Endothelial cell of umbilical vein (primary cell): ENCODE measurements around the gene DPY30. TPM values are rescaled to one million over a fixed set of nuclear protein-coding genes. Genes with fewer than 3 reads are reported as not detected.
A peak's percentile ranks its signal among the peaks of the same experiment; 100 is the strongest.

Experiments used
- BruUV-seq: library from RNA; stranded (reverse); fragments of 400-500 nt; replicated peaks from 2 replicates; lab custom pipeline; 2021; lab: Mats Ljungman, UMichigan
- CTCF ChIA-PET: fragments of 300-600, 350-600 bp; sonication (Branson Sonifier 250); formaldehyde crosslinking; loops from one replicate; lab custom pipeline; 2021; ENCODE audit warnings: antibody characterized with exemption, inconsistent platforms; lab: Charles Lee
- POLR2A ChIA-PET: fragments of 300-600, 350-600 bp; sonication (Branson Sonifier 250); formaldehyde crosslinking; loops from one replicate; lab custom pipeline; 2021; ENCODE audit warnings: antibody characterized with exemption, inconsistent platforms; lab: Charles Lee
- DNase-seq: peaks from one replicate; pipeline ENCODE4 v3.0.0-alpha.2; 2011; ENCODE audit warnings: low read depth, low spot score
- FAIRE-seq: peaks from 2 replicates; lab custom pipeline; 2011; peaks lifted over from hg19 to GRCh38; lab: Jason Lieb, UNC
- H2AFZ ChIP-seq: 2 replicates; pipeline ENCODE4 v1.6.0; 2012; ENCODE audit warnings: low read depth, low read length, control low read depth, inconsistent platforms
- H3K27ac ChIP-seq: 2 replicates; pipeline ENCODE4 v1.5.1; 2011; ENCODE audit warnings: low read depth, mild to moderate bottlenecking, control low read depth, low read length, moderate library complexity; ENCODE audit not compliant: insufficient read depth
- H3K27me3 ChIP-seq, 2 experiments: 2 replicates each; pipeline versions ENCODE4 v1.6.0 to v1.6.1; 2011; ENCODE audit warnings: low read length in 2 of 2, mixed read lengths in 1 of 2; ENCODE audit not compliant: control insufficient read depth in 2 of 2, insufficient read depth in 2 of 2
- H3K36me3 ChIP-seq, 2 experiments: 2 replicates in 1 of 2; 3 replicates in 1 of 2; pipeline ENCODE4 v1.5.1; 2011; ENCODE audit warnings: low read length in 2 of 2, mild to moderate bottlenecking in 1 of 2, moderate library complexity in 1 of 2; ENCODE audit not compliant: control insufficient read depth in 2 of 2, insufficient read depth in 2 of 2; ENCODE audit errors: extremely low read depth in 1 of 2
- H3K4me1 ChIP-seq: 3 replicates; pipeline ENCODE4 v1.5.1; 2011; ENCODE audit warnings: mild to moderate bottlenecking, low read length; ENCODE audit not compliant: control insufficient read depth, insufficient read depth; ENCODE audit errors: extremely low read depth
- H3K4me2 ChIP-seq: 2 replicates; pipeline ENCODE4 v1.6.1; 2011; ENCODE audit warnings: low read length, control low read depth, mixed read lengths; ENCODE audit not compliant: insufficient read depth
- H3K4me3 ChIP-seq, 3 experiments: fragments of 200-600 bp in 1 of 3; sonication (generic), shearing (Covaris generic) in 1 of 3; replicated peaks in 1 of 3; 2 replicates each; pipeline ENCODE4 v1.5.1; 2011 to 2016; ENCODE audit warnings: control low read depth in 3 of 3, low read length in 3 of 3, mild to moderate bottlenecking in 2 of 3, inconsistent platforms in 1 of 3, low read depth in 1 of 3, moderate library complexity in 1 of 3; ENCODE audit not compliant: insufficient read depth in 1 of 3
- H3K79me2 ChIP-seq: 2 replicates; pipeline ENCODE4 v1.6.0; 2012; ENCODE audit warnings: low read length, inconsistent platforms; ENCODE audit not compliant: control insufficient read depth, insufficient read depth
- H3K9ac ChIP-seq: replicated peaks from 2 replicates; pipeline ENCODE3; 2011; ENCODE audit warnings: low read length, control low read depth; ENCODE audit not compliant: insufficient read depth; ENCODE audit errors: extremely low read depth
- H3K9me1 ChIP-seq: replicated peaks from 3 replicates; pipeline ENCODE4 v1.6.0; 2011; ENCODE audit warnings: mild to moderate bottlenecking, low read length; ENCODE audit not compliant: control insufficient read depth, insufficient read depth; ENCODE audit errors: extremely low read depth
- H3K9me3 ChIP-seq: replicated peaks from 2 replicates; pipeline ENCODE4 v1.5.1; 2012; ENCODE audit warnings: low read length, inconsistent platforms; ENCODE audit not compliant: control insufficient read depth, insufficient read depth
- H4K20me1 ChIP-seq: replicated peaks from 2 replicates; pipeline ENCODE3; 2011; ENCODE audit warnings: mild to moderate bottlenecking, low read length; ENCODE audit not compliant: control insufficient read depth, insufficient read depth; ENCODE audit errors: extremely low read depth
- CTCF ChIP-seq, 2 donors: IDR thresholded peaks; 1 replicate in 1 of 2; 2 replicates in 1 of 2; pipeline ENCODE4 v1.5.1; 2011; ENCODE audit warnings: low read length in 2 of 2, mild to moderate bottlenecking in 2 of 2, moderate library complexity in 2 of 2, control low read depth in 1 of 2, inconsistent platforms in 1 of 2, low read depth in 1 of 2; ENCODE audit not compliant: insufficient read depth in 1 of 2; ENCODE audit errors: extremely low read depth in 1 of 2
- EZH2 ChIP-seq: IDR thresholded peaks from 2 replicates; pipeline ENCODE4 v1.6.1; 2012; ENCODE audit warnings: borderline replicate concordance, low read depth, mild to moderate bottlenecking, moderate library complexity, low read length, inconsistent platforms; ENCODE audit not compliant: severe bottlenecking
- FOS ChIP-seq: IDR thresholded peaks from 2 replicates; pipeline ENCODE4 v1.6.1; 2011; ENCODE audit warnings: mild to moderate bottlenecking, low read length, moderate library complexity, borderline replicate concordance; ENCODE audit not compliant: insufficient read depth
- GATA2 ChIP-seq: IDR thresholded peaks from 2 replicates; pipeline ENCODE4 v1.7.0; 2011; ENCODE audit warnings: low read depth, mild to moderate bottlenecking, moderate library complexity, mixed read lengths, low read length; ENCODE audit not compliant: insufficient read length, insufficient read depth
- JUN ChIP-seq: IDR thresholded peaks from 2 replicates; pipeline ENCODE4 v1.6.1; 2011; ENCODE audit warnings: borderline replicate concordance, low read depth; ENCODE audit not compliant: insufficient read length, insufficient read depth
- MAX ChIP-seq: IDR thresholded peaks from 2 replicates; pipeline ENCODE4 v1.6.1; 2011; ENCODE audit not compliant: insufficient read depth, insufficient read length
- MYC ChIP-seq: IDR thresholded peaks from one replicate; pipeline ENCODE4 v1.6.1; 2011; ENCODE audit warnings: mild to moderate bottlenecking, low read depth, low read length
- POLR2A ChIP-seq: IDR thresholded peaks from 2 replicates; pipeline ENCODE4 v1.6.1; 2012; ENCODE audit warnings: low read depth, mild to moderate bottlenecking, control low read depth, low read length
- POLR2AphosphoS5 ChIP-seq: IDR thresholded peaks from 2 replicates; pipeline ENCODE4 v1.6.1; 2012; ENCODE audit warnings: low read depth, mild to moderate bottlenecking, control low read depth, low read length, moderate library complexity; ENCODE audit not compliant: insufficient read depth
- dilution Hi-C: fragments of 300-500 bp; cut with MboI; formaldehyde crosslinking; loops from one replicate; pipeline ENCODE4 v1.15.0; 2019; ENCODE audit warnings: low sequenced_read_pairs; ENCODE audit not compliant: extremely low pct_ligation_motif_present
- intact Hi-C: fragments of 100-400 bp; cut with micrococcal nuclease; formaldehyde crosslinking; loops from one replicate; pipeline ENCODE4 v1.10.0; 2022
- polyA plus RNA-seq, 4 experiments: library from polyadenylated mRNA; depleted of rRNA in 3 of 4; stranded (reverse) in 3 of 4; unstranded in 1 of 4; fragments of >200 nt; gene quantifications; 2 replicates each; pipeline versions ENCODE4 v1.2.1 to v1.2.3, GENCODE V29; 2011 to 2012; ENCODE audit warnings: missing spikeins in 1 of 4
- total RNA-seq: library from RNA; stranded (reverse); gene quantifications from 2 replicates; pipeline ENCODE4 v1.2.3, GENCODE V29; 2021

The DPY30 gene
- total and polyA plus RNA-seq, 2 donors (not counting 3 experiments of a cell fraction or from before 2014, with no cell fraction given): 78.4 to 83.4 TPM

GRCh38 chr2:32064021-32064601, 24.5 kb upstream of the DPY30 start:
- intact Hi-C loops (loop anchor here (5.0 kb wide), 1 partner anchor 213 kb away; the partner anchor contains the start of gene YIPF4), dilution Hi-C loops (no loop called here)
- Histone ChIP-seq H3K27me3 (no peaks in the 10 kb centered on the region), H3K36me3 (no peaks in the 10 kb centered on the region), H3K9ac (peak overlapping the region; percentile 30), H3K4me3 (peak overlapping the region; percentile 24 to 84 (median 61)), H3K27ac (peak overlapping the region; percentile 30), H2AFZ (peak overlapping the region; percentile 92), H3K4me1 (peaks cover 21% of the 10 kb centered on the region), H4K20me1 (no peaks in the 10 kb centered on the region), H3K79me2 (peaks cover 8% of the 10 kb centered on the region), H3K9me1 (no peaks in the 10 kb centered on the region), H3K4me2 (peak overlapping the region; percentile 72), H3K9me3 (no peaks in the 10 kb centered on the region)
- CTCF ChIA-PET: interaction anchor here (0.8 to 3.8 kb wide), 7 partner anchors 9 to 102 kb away, joined by 3 to 42 read pairs (median 4); partner anchors contain the start of genes DPY30 and SLC30A6
- TF ChIP-seq CTCF (IDR thresholded peaks at IDR 0.05; ENCODE audit: extremely low read depth in 1 of 2, insufficient read depth in 1 of 2, low read depth in 1 of 2, low read length in 2 of 2) (no peak), POLR2A (no peak), EZH2 (no peak), FOS (no peak), JUN (no peak), MYC (no peak), MAX (no peak), GATA2 (no peak), POLR2AphosphoS5 (no peak)
- no TSS peak for BruUV-seq
- FAIRE-seq: peak; percentile 69
- DNase-seq: peak; percentile 32
- POLR2A ChIA-PET: interaction anchor here (1.0 to 2.0 kb wide), 6 partner anchors 24 to 215 kb away, joined by 3 to 17 read pairs (median 4); partner anchors contain the start of genes DPY30, MEMO1 and SLC30A6
